HepG2 (cell line): ENCODE results near the gene CPLX3. TPM values are rescaled to one million over a fixed set of nuclear protein-coding genes. Genes with fewer than 3 reads are reported as not detected.

Source experiments
- ATAC-seq: fragments of 200-7000 bp; cut with Tn5 transposase; 3 replicates; pipeline ENCODE4 v1.9.1; 2020; ENCODE audit warnings: mild to moderate bottlenecking, moderate library complexity
- BruUV-seq: library from RNA; stranded (reverse); fragments of 400-500 nt; replicated peaks from 2 replicates; lab custom pipeline; 2021; lab: Mats Ljungman, UMichigan
- CTCF ChIA-PET: fragments of 300-600 bp; formaldehyde crosslinking; extraction: SDS; loops from one replicate; lab custom pipeline; 2021; ENCODE audit warnings: low total read pairs, inconsistent platforms, low intra/inter-chr PET ratio; lab: Yijun Ruan, JAX
- POLR2A ChIA-PET: fragments of 350-600 bp; sonication (Branson Sonifier 250); formaldehyde crosslinking; loops from one replicate; lab custom pipeline; 2020; ENCODE audit warnings: antibody characterized with exemption, inconsistent platforms; lab: Yijun Ruan, JAX
- DNase-seq: peaks from one replicate; pipeline ENCODE4 v3.0.0-alpha.2; 2015; ENCODE audit warnings: low spot score
- FAIRE-seq: peaks from 3 replicates; lab custom pipeline; 2011; peaks lifted over from hg19 to GRCh38; lab: Jason Lieb, UNC
- H2AFZ ChIP-seq: one replicate; pipeline ENCODE4 v1.6.1; 2011; ENCODE audit warnings: low read length, inconsistent platforms
- H3K27ac ChIP-seq: fragments of 300-600 bp; 3 replicates; pipeline ENCODE4 v1.8.0; 2011; ENCODE audit warnings: mixed run types, mild to moderate bottlenecking, mixed read lengths, low read length, inconsistent platforms; ENCODE audit not compliant: insufficient read depth; ENCODE audit errors: extremely low read length
- H3K27me3 ChIP-seq, 2 experiments: fragments of 200-600 bp in 1 of 2; 2 replicates in 1 of 2; 3 replicates in 1 of 2; pipeline versions ENCODE4 v1.6.0 to v1.8.0; 2011; ENCODE audit warnings: low read length in 2 of 2, mild to moderate bottlenecking in 2 of 2, moderate library complexity in 2 of 2, inconsistent platforms in 1 of 2; ENCODE audit not compliant: insufficient read depth in 2 of 2, control insufficient read depth in 1 of 2
- H3K36me3 ChIP-seq, 2 experiments: fragments of 200-600 bp in 1 of 2; replicated peaks in 1 of 2; 2 replicates in 1 of 2; 3 replicates in 1 of 2; pipeline versions ENCODE4 v1.5.1 to v1.8.0; 2011; ENCODE audit warnings: low read length in 2 of 2, inconsistent platforms in 1 of 2; ENCODE audit not compliant: insufficient read depth in 2 of 2, control insufficient read depth in 1 of 2
- H3K4me1 ChIP-seq: 2 replicates; pipeline ENCODE4 v1.5.1; 2012; ENCODE audit warnings: low read length, inconsistent platforms; ENCODE audit not compliant: insufficient read depth
- H3K4me2 ChIP-seq: 2 replicates; pipeline ENCODE4 v1.6.0; 2011; ENCODE audit warnings: low read depth, low read length, inconsistent platforms
- H3K4me3 ChIP-seq, 3 experiments: fragments of 200-600 bp in 1 of 3; sonication (generic), shearing (Covaris generic) in 1 of 3; replicated peaks in 1 of 3; 2 replicates each; pipeline ENCODE4 v1.5.1; 2011 to 2016; ENCODE audit warnings: low read length in 3 of 3, inconsistent platforms in 2 of 3, low read depth in 2 of 3, mild to moderate bottlenecking in 2 of 3, control low read depth in 1 of 3, mixed read lengths in 1 of 3; ENCODE audit not compliant: insufficient read depth in 1 of 3
- H3K79me2 ChIP-seq: one replicate; pipeline ENCODE4 v1.6.1; 2011; ENCODE audit warnings: low read length, inconsistent platforms; ENCODE audit not compliant: insufficient read depth
- H3K9ac ChIP-seq: 2 replicates; pipeline ENCODE4 v1.6.0; 2011; ENCODE audit warnings: mild to moderate bottlenecking, low read depth, low read length, inconsistent platforms; ENCODE audit not compliant: insufficient read depth
- H3K9me3 ChIP-seq: 2 replicates; pipeline ENCODE4 v1.5.1; 2012; ENCODE audit warnings: mild to moderate bottlenecking, low read length
- H4K20me1 ChIP-seq: 2 replicates; pipeline ENCODE4 v1.6.0; 2011; ENCODE audit warnings: inconsistent platforms, mild to moderate bottlenecking, low read length, moderate library complexity; ENCODE audit not compliant: insufficient read depth
- KMT2B ChIP-seq: IDR thresholded peaks from 2 replicates; pipeline ENCODE4 v1.6.1; 2016; ENCODE audit warnings: missing genetic modification reagents, missing compliant biosample characterization
- PITX1 ChIP-seq: sonication (generic); formaldehyde crosslinking; IDR thresholded peaks from 2 replicates; pipeline ENCODE4 v1.5.1; 2020; ENCODE audit warnings: mild to moderate bottlenecking, missing genetic modification reagents
- WGBS: methylation state at CpG from one replicate; pipeline ENCODE4 v1.1.6; 2017; ENCODE audit warnings: low lambda C conversion rate; 5-methylcytosine and 5-hydroxymethylcytosine counted together
- in situ Hi-C: cut with HindIII; loops from 2 replicates; pipeline ENCODE4 v1.10.0; 2017; ENCODE audit warnings: low pct_unique_long_range_greater_than_20kb; ENCODE audit not compliant: extremely low pct_ligation_motif_present
- intact Hi-C: fragments of 100-400 bp; cut with micrococcal nuclease; formaldehyde crosslinking; loops from one replicate; pipeline ENCODE4 v1.10.0; 2022; ENCODE audit not compliant: unreplicated experiment
- polyA plus RNA-seq, 8 experiments: library from polyadenylated mRNA; depleted of rRNA in 3 of 8; stranded (reverse) in 7 of 8; unstranded in 1 of 8; fragments of >200 nt; fragmentation: Illumina TruSeq in 4 of 8; extraction: Trizol in 4 of 8; gene quantifications; 2 replicates each; pipeline versions ENCODE4 v1.2.1 to v1.2.3, GENCODE V29; 2011 to 2016; ENCODE audit warnings: low read depth in 4 of 8, missing spikeins in 1 of 8, mixed read lengths in 1 of 8; ENCODE audit not compliant: insufficient read depth in 1 of 8
- total RNA-seq, 5 experiments: library from RNA; depleted of rRNA; stranded (reverse); fragments of >200 nt; fragmentation: Illumina TruSeq; extraction: Trizol; gene quantifications; 2 replicates each; pipeline ENCODE4 v1.2.3, GENCODE V29; 2016; ENCODE audit warnings: low read depth in 1 of 5
- TF ChIP-seq, protein P1 (sequence below): sonication (generic); formaldehyde crosslinking; IDR thresholded peaks from 2 replicates; pipeline ENCODE4 v1.4.0; 2020; ENCODE audit warnings: mild to moderate bottlenecking, missing genetic modification reagents
- TF ChIP-seq, protein P2 (sequence below): fragments of 450-650 bp; IDR thresholded peaks from 2 replicates; pipeline ENCODE4 v1.6.1; 2016
- TF ChIP-seq, protein P3 (sequence below): sonication (generic); formaldehyde crosslinking; IDR thresholded peaks from 2 replicates; pipeline ENCODE4 v1.4.0; 2020; ENCODE audit warnings: missing genetic modification reagents, borderline replicate concordance
- TF ChIP-seq, protein P4 (sequence below): sonication (generic); formaldehyde crosslinking; IDR thresholded peaks from 2 replicates; pipeline ENCODE4 v1.4.0; 2020; ENCODE audit warnings: missing genetic modification reagents, borderline replicate concordance

CPLX3 gene
- total and polyA plus RNA-seq, 2 of the 13 experiments (the other 11 are each of a cell fraction or from before 2014, with no cell fraction given) = not detected

- no peak overlapping the region for H3K4me3 ChIP-seq
- H3K4me2 ChIP-seq = no peak overlapping the region
- no peak overlapping the region for H2AFZ ChIP-seq
- H3K9me3 ChIP-seq = no peaks in the 10 kb centered on the region
- FAIRE-seq (no peak), DNase-seq (no peak), ATAC-seq (no peak; the same call in 2 of the 3 replicates)
- WGBS = 85% methylated on average over 4 of the region's 5 CpGs
- intact Hi-C loops (no loop called here), in situ Hi-C loops (no loop called here)
- no peak overlapping the region for H3K9ac ChIP-seq
- no peaks in the 10 kb centered on the region for H3K79me2 ChIP-seq
- peaks cover 10% of the 10 kb centered on the region for H3K4me1 ChIP-seq
- H3K27me3 ChIP-seq = peaks cover 0 to 2% of the 10 kb centered on the region in 2 experiments; a peak in 2 of 5 replicates
- ChIA-PET CTCF (no interaction called here), POLR2A (interaction anchor here (0.5 to 0.9 kb wide), 2 partner anchors 26 to 46 kb away, joined by 3 read pairs; no protein-coding TSS in a partner anchor)
- no peaks in the 10 kb centered on the region for H4K20me1 ChIP-seq
- no peak overlapping the region for H3K27ac ChIP-seq
- no TSS peak for BruUV-seq
- peaks cover 4 to 10% of the 10 kb centered on the region in 2 experiments; a peak in 3 of 5 replicates for H3K36me3 ChIP-seq
- TF ChIP-seq, protein P1, sequence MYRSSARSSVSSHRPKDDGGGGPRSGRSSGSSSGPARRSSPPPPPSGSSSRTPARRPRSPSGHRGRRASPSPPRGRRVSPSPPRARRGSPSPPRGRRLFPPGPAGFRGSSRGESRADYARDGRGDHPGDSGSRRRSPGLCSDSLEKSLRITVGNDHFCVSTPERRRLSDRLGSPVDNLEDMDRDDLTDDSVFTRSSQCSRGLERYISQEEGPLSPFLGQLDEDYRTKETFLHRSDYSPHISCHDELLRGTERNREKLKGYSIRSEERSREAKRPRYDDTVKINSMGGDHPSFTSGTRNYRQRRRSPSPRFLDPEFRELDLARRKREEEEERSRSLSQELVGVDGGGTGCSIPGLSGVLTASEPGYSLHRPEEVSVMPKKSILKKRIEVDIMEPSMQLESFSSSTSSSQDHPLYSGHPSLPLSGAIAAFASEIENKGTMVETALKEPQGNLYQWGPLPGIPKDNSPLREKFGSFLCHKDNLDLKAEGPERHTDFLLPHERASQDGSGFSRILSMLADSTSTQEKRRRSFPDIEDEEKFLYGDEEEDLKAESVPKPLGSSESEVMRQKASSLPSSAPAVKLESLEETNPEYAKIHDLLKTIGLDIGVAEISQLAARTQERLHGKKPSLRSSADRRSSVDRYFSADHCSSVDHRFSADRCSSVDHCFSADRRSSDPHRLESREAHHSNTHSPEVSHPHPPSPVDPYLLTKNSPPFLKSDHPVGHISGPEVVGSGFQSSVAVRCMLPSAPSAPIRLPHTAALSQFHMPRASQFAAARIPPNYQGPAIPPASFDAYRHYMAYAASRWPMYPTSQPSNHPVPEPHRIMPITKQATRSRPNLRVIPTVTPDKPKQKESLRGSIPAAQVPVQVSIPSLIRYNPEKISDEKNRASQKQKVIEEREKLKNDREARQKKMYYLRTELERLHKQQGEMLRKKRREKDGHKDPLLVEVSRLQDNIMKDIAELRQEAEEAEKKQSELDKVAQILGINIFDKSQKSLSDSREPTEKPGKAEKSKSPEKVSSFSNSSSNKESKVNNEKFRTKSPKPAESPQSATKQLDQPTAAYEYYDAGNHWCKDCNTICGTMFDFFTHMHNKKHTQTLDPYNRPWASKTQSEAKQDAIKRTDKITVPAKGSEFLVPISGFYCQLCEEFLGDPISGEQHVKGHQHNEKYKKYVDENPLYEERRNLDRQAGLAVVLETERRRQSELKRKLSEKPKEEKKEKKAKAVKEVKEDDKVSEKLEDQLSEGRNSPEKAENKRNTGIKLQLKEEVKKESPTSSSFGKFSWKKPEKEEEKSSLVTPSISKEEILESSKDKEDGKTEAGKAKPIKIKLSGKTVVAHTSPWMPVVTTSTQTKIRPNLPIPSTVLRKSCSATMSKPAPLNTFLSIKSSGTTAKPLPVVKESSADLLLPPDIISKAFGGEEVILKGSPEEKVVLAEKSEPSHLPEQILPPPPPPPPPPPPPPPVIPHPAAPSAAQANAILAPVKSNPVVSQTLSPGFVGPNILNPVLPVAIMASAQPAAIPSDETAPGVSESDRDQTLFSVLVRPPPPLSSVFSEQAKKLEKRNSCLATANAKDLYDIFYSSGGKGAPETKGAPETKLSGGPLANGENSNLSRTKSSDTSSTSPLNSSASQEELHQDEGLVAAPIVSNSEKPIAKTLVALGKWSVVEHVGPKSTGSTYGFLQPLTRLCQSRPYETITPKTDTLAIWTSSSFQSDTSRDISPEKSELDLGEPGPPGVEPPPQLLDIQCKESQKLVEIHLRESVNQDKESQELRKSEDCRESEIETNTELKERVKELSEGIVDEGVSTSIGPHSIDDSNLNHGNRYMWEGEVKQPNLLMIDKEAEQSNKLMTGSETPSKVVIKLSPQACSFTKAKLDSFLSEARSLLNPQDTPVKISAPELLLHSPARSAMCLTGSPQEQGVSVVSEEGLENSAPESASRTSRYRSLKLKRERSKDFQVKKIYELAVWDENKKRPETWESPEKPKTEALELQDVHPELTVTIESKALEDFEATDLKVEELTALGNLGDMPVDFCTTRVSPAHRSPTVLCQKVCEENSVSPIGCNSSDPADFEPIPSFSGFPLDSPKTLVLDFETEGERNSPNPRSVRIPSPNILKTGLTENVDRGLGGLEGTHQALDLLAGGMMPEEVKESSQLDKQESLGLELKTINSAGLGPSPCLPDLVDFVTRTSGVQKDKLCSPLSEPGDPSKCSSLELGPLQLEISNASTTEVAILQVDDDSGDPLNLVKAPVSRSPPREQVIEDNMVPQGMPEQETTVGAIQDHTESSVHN (CRISPR knock-in tag) = no peak
- TF ChIP-seq PITX1 (CRISPR knock-in tag) = no peak
- TF ChIP-seq KMT2B (CRISPR knock-in tag) = no peak
- TF ChIP-seq, protein P2, sequence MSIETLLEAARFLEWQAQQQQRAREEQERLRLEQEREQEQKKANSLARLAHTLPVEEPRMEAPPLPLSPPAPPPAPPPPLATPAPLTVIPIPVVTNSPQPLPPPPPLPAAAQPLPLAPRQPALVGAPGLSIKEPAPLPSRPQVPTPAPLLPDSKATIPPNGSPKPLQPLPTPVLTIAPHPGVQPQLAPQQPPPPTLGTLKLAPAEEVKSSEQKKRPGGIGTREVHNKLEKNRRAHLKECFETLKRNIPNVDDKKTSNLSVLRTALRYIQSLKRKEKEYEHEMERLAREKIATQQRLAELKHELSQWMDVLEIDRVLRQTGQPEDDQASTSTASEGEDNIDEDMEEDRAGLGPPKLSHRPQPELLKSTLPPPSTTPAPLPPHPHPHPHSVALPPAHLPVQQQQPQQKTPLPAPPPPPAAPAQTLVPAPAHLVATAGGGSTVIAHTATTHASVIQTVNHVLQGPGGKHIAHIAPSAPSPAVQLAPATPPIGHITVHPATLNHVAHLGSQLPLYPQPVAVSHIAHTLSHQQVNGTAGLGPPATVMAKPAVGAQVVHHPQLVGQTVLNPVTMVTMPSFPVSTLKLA = no peak
- TF ChIP-seq, protein P3, sequence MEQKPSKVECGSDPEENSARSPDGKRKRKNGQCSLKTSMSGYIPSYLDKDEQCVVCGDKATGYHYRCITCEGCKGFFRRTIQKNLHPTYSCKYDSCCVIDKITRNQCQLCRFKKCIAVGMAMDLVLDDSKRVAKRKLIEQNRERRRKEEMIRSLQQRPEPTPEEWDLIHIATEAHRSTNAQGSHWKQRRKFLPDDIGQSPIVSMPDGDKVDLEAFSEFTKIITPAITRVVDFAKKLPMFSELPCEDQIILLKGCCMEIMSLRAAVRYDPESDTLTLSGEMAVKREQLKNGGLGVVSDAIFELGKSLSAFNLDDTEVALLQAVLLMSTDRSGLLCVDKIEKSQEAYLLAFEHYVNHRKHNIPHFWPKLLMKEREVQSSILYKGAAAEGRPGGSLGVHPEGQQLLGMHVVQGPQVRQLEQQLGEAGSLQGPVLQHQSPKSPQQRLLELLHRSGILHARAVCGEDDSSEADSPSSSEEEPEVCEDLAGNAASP = no peak
- TF ChIP-seq, protein P4, sequence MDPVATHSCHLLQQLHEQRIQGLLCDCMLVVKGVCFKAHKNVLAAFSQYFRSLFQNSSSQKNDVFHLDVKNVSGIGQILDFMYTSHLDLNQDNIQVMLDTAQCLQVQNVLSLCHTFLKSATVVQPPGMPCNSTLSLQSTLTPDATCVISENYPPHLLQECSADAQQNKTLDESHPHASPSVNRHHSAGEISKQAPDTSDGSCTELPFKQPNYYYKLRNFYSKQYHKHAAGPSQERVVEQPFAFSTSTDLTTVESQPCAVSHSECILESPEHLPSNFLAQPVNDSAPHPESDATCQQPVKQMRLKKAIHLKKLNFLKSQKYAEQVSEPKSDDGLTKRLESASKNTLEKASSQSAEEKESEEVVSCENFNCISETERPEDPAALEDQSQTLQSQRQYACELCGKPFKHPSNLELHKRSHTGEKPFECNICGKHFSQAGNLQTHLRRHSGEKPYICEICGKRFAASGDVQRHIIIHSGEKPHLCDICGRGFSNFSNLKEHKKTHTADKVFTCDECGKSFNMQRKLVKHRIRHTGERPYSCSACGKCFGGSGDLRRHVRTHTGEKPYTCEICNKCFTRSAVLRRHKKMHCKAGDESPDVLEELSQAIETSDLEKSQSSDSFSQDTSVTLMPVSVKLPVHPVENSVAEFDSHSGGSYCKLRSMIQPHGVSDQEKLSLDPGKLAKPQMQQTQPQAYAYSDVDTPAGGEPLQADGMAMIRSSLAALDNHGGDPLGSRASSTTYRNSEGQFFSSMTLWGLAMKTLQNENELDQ (CRISPR knock-in tag) = no peak
Observed at GRCh38 chr15:74807282-74807681, 19.1 kb upstream of the CPLX3 start.
